Kidney (tissue), 14 donors: ENCODE results near the gene CARD10. TPM values are rescaled to one million over a fixed set of nuclear protein-coding genes. Genes with fewer than 3 reads are reported as not detected.
"Not testable (repeated sequence)": the region's sequence is repeated elsewhere in the genome, so short reads cannot be mapped to it uniquely, and the experiment has no call there.

Experiments
- DNase-seq, 5 donors: peaks; one replicate each; pipeline ENCODE4 v3.0.0-alpha.2; 2013 to 2020
- FAIRE-seq: peaks from 2 replicates; lab custom pipeline; 2012; peaks lifted over from hg19 to GRCh38; lab: Jason Lieb, UNC
- H3K27ac ChIP-seq, 2 donors: one replicate each; pipeline ENCODE4 v1.7.0; 2013; ENCODE audit warnings: low read depth in 2 of 2, low read length in 2 of 2, inconsistent platforms in 1 of 2
- H3K27me3 ChIP-seq: one replicate; pipeline ENCODE4 v1.7.1; 2013; ENCODE audit warnings: low read length, inconsistent platforms; ENCODE audit not compliant: control insufficient read depth, insufficient read depth
- H3K36me3 ChIP-seq, 3 donors: one replicate each; pipeline versions ENCODE4 v1.7.0 to v1.7.1; 2013; ENCODE audit warnings: low read length in 3 of 3, control low read depth in 1 of 3, inconsistent platforms in 1 of 3; ENCODE audit not compliant: insufficient read depth in 3 of 3, control insufficient read depth in 2 of 3
- H3K4me1 ChIP-seq, 3 donors: one replicate each; pipeline versions ENCODE4 v1.7.0 to v1.7.1; 2013; ENCODE audit warnings: low read length in 3 of 3, inconsistent platforms in 1 of 3, low read depth in 1 of 3; ENCODE audit not compliant: control insufficient read depth in 2 of 3, insufficient read depth in 2 of 3
- H3K4me3 ChIP-seq, 3 donors: one replicate each; pipeline versions ENCODE4 v1.7.0 to v1.8.1; 2013; ENCODE audit warnings: low read length in 3 of 3, control low read depth in 1 of 3, inconsistent platforms in 1 of 3
- H3K9ac ChIP-seq, 3 donors: one replicate each; pipeline versions ENCODE4 v1.7.0 to v1.7.1; 2013; ENCODE audit warnings: low read length in 3 of 3, control low read depth in 1 of 3, inconsistent platforms in 1 of 3
- H3K9me3 ChIP-seq, 3 donors: one replicate each; pipeline versions ENCODE4 v1.7.0 to v1.7.1; 2013; ENCODE audit warnings: low read length in 3 of 3, control low read depth in 1 of 3, inconsistent platforms in 1 of 3; ENCODE audit not compliant: control insufficient read depth in 2 of 3, insufficient read depth in 1 of 3
- CTCF ChIP-seq: IDR thresholded peaks from 3 replicates; pipeline ENCODE4 v1.5.1; 2012; ENCODE audit warnings: mild to moderate bottlenecking, moderate library complexity, borderline replicate concordance; ENCODE audit not compliant: insufficient read depth; ENCODE audit errors: extremely low read depth
- intact Hi-C: fragments of 100-400 bp; cut with DNase I; formaldehyde crosslinking; loops from one replicate; pipeline ENCODE4 v1.11.1; 2022
- polyA plus RNA-seq: library from polyadenylated mRNA; stranded (reverse); fragments of 350-450 nt; fragmentation: Illumina TruSeq; extraction: RNeasy Lipid Tissue Mini Kit (QIAGEN cat#74804); gene quantifications from one replicate; pipeline ENCODE4 v1.2.3, GENCODE V29; 2014; ENCODE audit warnings: low read depth, low replicate concordance; ENCODE audit not compliant: insufficient read depth
- total RNA-seq: library from RNA; stranded (reverse); fragmentation: NEBNext Ultra II Directional; extraction: Animal tissue kit (Norgen Biotek cat#: 25700); gene quantifications from one replicate; pipeline ENCODE4 v1.2.1, GENCODE V29; 2021
- donor health status: control.
- donor health status: control.
- donor health status: control.
- donor health status: control.
- donor health status: control.
- donor health status: DM: yes; HTN: yes; CAD: no.
- donor health status: Normal renal cell carcinoma (clear cell type).

Gene CARD10
- total and polyA plus RNA-seq, 2 donors from 2014 or later: 32.4 to 42.3 TPM

- no peak for TF ChIP-seq CTCF
- H3K36me3 ChIP-seq: no peaks in the 10 kb centered on the region
- no peaks in the 10 kb centered on the region for H3K27me3 ChIP-seq
- no peak overlapping the region for H3K9ac ChIP-seq
- H3K9me3 ChIP-seq: no peaks in the 10 kb centered on the region
- no peak for FAIRE-seq
- peak; percentile 89 to 97 (median 93) for DNase-seq
- H3K4me3 ChIP-seq: no peak overlapping the region
- peak overlapping the region; percentile 83 to 87 for H3K27ac ChIP-seq
- H3K4me1 ChIP-seq: peaks cover 7 to 37% (median 18%) of the 10 kb centered on the region in 3 donors
- intact Hi-C loops: no loop called here
Observed at GRCh38 chr22:37552524-37553163, 33.4 kb upstream of the CARD10 start.

GRCh38 chr22:37551981-37552380 lies 32.8 kb upstream of the CARD10 start:
- no peak for DNase-seq
- Histone ChIP-seq H3K4me3 (no peak overlapping the region), H3K9ac (no peak overlapping the region), H3K4me1 (peaks cover 5 to 34% (median 15%) of the 10 kb centered on the region in 3 donors), H3K27me3 (no peaks in the 10 kb centered on the region), H3K36me3 (no peaks in the 10 kb centered on the region), H3K9me3 (no peaks in the 10 kb centered on the region), H3K27ac (peak overlapping the region; percentile 83 to 87)
- FAIRE-seq: no peak
- TF ChIP-seq CTCF: no peak
- intact Hi-C loops: no loop called here

- peak overlapping the region in 1 of 3 donors; percentile 28 for H3K9ac ChIP-seq
- intact Hi-C loops, FAIRE-seq, H3K9me3 ChIP-seq, H3K36me3 ChIP-seq, H3K4me3 ChIP-seq, DNase-seq, H3K27me3 ChIP-seq: not testable (repeated sequence)
- H3K27ac ChIP-seq: peak overlapping the region in 1 of 2 donors; percentile 49
- peaks cover 4 to 30% (median 14%) of the 10 kb centered on the region in 3 donors for H3K4me1 ChIP-seq
Observed at GRCh38 chr22:37550921-37551320, 31.7 kb upstream of the CARD10 start.

- Histone ChIP-seq H3K9ac (peak overlapping the region in 1 of 3 donors; percentile 34), H3K4me3 (no peak overlapping the region), H3K4me1 (peaks cover 7 to 37% (median 22%) of the 10 kb centered on the region in 3 donors), H3K9me3 (no peaks in the 10 kb centered on the region), H3K27me3 (no peaks in the 10 kb centered on the region), H3K36me3 (no peaks in the 10 kb centered on the region), H3K27ac (peak overlapping the region in 1 of 2 donors; percentile 22)
- intact Hi-C loops: no loop called here
- DNase-seq (peak; percentile 87 to 94 (median 88)), FAIRE-seq (no peak)
- TF ChIP-seq CTCF: no peak
Observed at GRCh38 chr22:37549704-37550059, 30.5 kb upstream of the CARD10 start.
